Measurements from ENCODE around the gene EVPL.

The EVPL gene

GRCh38 chr17:76009969-76010661 is 17.0 kb downstream of the EVPL start:
- H3K27me3 ChIP-seq (ENCODE audit: insufficient read depth, low read depth, severe bottlenecking) = no peaks in the 10 kb centered on the region
- H3K9me3 ChIP-seq (ENCODE audit: severe bottlenecking) = no peaks in the 10 kb centered on the region
- no peak overlapping the region for H3K27ac ChIP-seq
- peaks cover 27% of the 10 kb centered on the region for H3K36me3 ChIP-seq
- H3K4me3 ChIP-seq (ENCODE audit: low read depth, low read length) = no peak overlapping the region
- TF ChIP-seq, protein P1, sequence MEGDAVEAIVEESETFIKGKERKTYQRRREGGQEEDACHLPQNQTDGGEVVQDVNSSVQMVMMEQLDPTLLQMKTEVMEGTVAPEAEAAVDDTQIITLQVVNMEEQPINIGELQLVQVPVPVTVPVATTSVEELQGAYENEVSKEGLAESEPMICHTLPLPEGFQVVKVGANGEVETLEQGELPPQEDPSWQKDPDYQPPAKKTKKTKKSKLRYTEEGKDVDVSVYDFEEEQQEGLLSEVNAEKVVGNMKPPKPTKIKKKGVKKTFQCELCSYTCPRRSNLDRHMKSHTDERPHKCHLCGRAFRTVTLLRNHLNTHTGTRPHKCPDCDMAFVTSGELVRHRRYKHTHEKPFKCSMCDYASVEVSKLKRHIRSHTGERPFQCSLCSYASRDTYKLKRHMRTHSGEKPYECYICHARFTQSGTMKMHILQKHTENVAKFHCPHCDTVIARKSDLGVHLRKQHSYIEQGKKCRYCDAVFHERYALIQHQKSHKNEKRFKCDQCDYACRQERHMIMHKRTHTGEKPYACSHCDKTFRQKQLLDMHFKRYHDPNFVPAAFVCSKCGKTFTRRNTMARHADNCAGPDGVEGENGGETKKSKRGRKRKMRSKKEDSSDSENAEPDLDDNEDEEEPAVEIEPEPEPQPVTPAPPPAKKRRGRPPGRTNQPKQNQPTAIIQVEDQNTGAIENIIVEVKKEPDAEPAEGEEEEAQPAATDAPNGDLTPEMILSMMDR (IDR thresholded peaks at IDR 0.05; ENCODE audit: low read depth, low read length) = no peak
- no peak for DNase-seq

DNA sequence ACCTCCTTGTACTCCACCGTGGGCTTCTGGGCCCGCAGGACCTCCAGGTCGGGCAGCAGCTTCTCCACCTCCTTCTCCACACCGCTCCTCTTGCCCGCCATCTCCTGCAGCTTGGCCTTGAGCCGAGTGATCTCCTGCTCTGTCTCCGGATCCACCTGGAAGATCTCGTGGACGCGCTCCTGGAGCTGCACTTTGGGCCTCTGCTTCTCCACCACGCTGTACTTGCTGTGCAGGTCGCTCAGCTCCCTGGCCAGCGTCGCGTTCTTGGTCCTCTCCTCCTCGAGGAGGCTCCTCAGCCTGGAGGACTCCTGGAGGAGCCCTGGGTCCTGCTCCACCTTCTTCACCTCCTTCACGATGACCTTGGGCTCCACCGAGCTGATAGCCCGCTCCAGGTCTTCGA is 17.7 kb downstream of the EVPL start:
- H3K4me3 ChIP-seq (ENCODE audit: low read depth, low read length) = no peak overlapping the region
- no peak for DNase-seq
- H3K36me3 ChIP-seq = peaks cover 33% of the 10 kb centered on the region
- no peaks in the 10 kb centered on the region for H3K27me3 ChIP-seq (ENCODE audit: insufficient read depth, low read depth, severe bottlenecking)
- no peak overlapping the region for H3K27ac ChIP-seq
- TF ChIP-seq, protein P1 (IDR thresholded peaks at IDR 0.05; ENCODE audit: low read depth, low read length) = no peak
- no peaks in the 10 kb centered on the region for H3K9me3 ChIP-seq (ENCODE audit: severe bottlenecking)

DNA sequence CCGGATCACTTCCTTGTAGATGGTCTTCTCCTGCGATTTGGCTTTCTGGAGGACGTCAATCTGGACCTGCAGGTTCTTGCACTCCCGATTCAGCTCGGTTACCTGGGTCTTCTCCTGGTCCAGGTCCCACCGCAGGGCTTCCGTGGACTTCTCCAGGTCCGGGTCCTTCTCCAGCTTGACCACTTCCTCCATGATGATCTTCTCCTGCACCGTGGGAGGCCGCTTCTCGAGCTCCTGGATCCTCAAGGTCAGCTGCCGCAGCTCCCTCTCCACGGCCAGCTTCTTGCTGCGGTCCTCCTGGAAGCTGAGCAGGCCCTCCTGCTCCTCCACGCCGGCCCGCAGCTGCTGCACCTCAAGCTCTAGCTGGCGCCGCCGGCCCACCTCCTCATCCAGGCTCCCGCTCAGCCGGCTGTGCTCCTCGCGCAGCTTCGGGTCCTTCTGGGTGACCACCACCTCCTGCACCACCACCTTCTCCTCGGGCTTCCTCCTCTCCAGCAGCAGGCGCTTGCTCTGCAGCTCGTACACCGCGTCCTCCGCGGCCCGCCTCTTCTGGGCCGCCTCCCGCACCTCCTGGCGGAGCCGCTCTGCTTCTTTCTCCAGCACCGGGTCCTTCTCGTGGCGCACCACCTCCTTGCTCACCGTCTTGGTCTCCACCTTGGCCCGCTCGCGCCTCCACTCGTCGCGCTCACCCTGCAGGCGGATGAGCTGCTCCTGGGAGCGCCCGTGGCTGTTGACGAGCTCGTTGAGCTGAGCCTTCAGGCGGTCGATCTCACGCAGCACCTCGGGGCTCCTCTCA is 18.3 kb downstream of the EVPL start:
- Histone ChIP-seq H3K27me3 (ENCODE audit: insufficient read depth, low read depth, severe bottlenecking) (no peaks in the 10 kb centered on the region), H3K4me3 (ENCODE audit: low read depth, low read length) (no peak overlapping the region), H3K36me3 (peaks cover 40% of the 10 kb centered on the region), H3K9me3 (ENCODE audit: severe bottlenecking) (no peaks in the 10 kb centered on the region), H3K27ac (no peak overlapping the region)
- TF ChIP-seq, protein P1 (IDR thresholded peaks at IDR 0.05; ENCODE audit: low read depth, low read length) = no peak
- DNase-seq = no peak

DNA sequence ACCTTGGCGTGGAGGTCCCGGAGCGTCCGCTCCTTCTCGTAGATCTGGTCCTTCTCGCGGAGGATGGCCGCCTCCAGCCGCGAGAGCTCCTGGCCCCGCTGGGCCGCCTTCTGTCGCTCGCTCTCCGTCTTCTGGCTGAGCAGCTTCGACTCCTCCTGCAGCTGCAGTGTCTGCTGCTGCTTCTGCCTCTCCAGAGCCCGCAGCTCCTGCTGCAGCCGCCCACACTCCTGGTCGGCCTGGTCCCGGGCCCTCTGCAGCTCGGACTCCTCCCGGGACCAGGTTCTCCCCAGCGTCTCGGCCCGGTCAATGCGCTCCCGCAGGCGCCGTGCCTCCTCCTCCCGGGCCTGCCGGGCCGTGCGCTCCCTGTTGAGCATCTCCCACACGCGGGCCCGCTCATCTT is 18.9 kb downstream of the EVPL start:
- Histone ChIP-seq H3K4me3 (ENCODE audit: low read depth, low read length) (no peak overlapping the region), H3K27me3 (ENCODE audit: insufficient read depth, low read depth, severe bottlenecking) (no peaks in the 10 kb centered on the region), H3K9me3 (ENCODE audit: severe bottlenecking) (no peaks in the 10 kb centered on the region), H3K27ac (no peak overlapping the region), H3K36me3 (peaks cover 45% of the 10 kb centered on the region)
- no peak for DNase-seq
- TF ChIP-seq, protein P1 (IDR thresholded peaks at IDR 0.05; ENCODE audit: low read depth, low read length) = no peak

DNA sequence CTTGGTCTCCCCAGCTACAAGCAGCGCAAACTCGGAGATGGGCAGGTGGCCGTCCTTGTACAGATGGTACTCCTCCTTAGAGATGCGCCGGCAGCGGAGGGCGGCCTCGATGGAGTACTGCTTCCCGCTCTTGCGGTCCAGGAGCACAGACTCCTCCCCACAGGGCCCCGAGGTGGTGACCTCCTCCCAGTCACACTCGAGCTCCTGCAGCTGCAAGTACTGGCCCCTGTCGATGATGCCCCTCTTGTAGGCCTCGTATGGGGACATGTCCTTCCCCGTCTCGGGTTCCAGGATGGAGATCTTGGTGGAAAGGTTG is 19.3 kb downstream of the EVPL start:
- no peak for DNase-seq
- TF ChIP-seq, protein P1 (IDR thresholded peaks at IDR 0.05; ENCODE audit: low read depth, low read length) = no peak
- no peaks in the 10 kb centered on the region for H3K9me3 ChIP-seq (ENCODE audit: severe bottlenecking)
- no peak overlapping the region for H3K4me3 ChIP-seq (ENCODE audit: low read depth, low read length)
- H3K36me3 ChIP-seq = peaks cover 47% of the 10 kb centered on the region
- H3K27me3 ChIP-seq (ENCODE audit: insufficient read depth, low read depth, severe bottlenecking) = no peaks in the 10 kb centered on the region
- no peak overlapping the region for H3K27ac ChIP-seq

Measured in WERI-Rb-1 (cell line).